Right cardiac atrium (tissue), 5 donors: Measurements from ENCODE around the gene STAMBP. TPM values are rescaled to one million over a fixed set of nuclear protein-coding genes. Genes with fewer than 3 reads are reported as not detected.

Experiments used
- ATAC-seq, 2 donors: fragments of 200-7000 bp; cut with Tn5 transposase; one replicate each; pipeline versions ENCODE4 v1.8.0 to v1.9.1; 2020; ENCODE audit warnings: moderate library complexity in 2 of 2, mild to moderate bottlenecking in 1 of 2
- DNase-seq, 3 donors: peaks; one replicate each; pipeline ENCODE4 v3.0.0-alpha.2; 2020
- H3K27ac ChIP-seq: one replicate; pipeline ENCODE4 v1.5.1; 2013; ENCODE audit warnings: mild to moderate bottlenecking, low read length, control low read depth, moderate library complexity
- H3K27me3 ChIP-seq: one replicate; pipeline ENCODE4 v1.6.1; 2013; ENCODE audit not compliant: control insufficient read depth, insufficient read depth
- H3K4me1 ChIP-seq: one replicate; pipeline ENCODE4 v1.6.1; 2013; ENCODE audit warnings: low read length; ENCODE audit not compliant: control insufficient read depth, insufficient read depth
- H3K4me3 ChIP-seq: one replicate; pipeline ENCODE4 v1.5.1; 2013; ENCODE audit warnings: low read length, control low read depth
- H3K9me3 ChIP-seq: one replicate; pipeline ENCODE4 v1.6.1; 2013; ENCODE audit warnings: low read length; ENCODE audit not compliant: control insufficient read depth
- WGBS: extraction: QIAGEN DNeasy Blood & Tissue Kit; methylation state at CpG from one replicate; pipeline ENCODE4 v1.1.7; 2013; 5-methylcytosine and 5-hydroxymethylcytosine counted together
- intact Hi-C, 4 donors: fragments of 100-400 bp; cut with DNase I; formaldehyde crosslinking; loops; one replicate each; pipeline versions ENCODE4 v1.11.0 to v1.14.0; 2022 to 2023
- polyA plus RNA-seq: library from polyadenylated mRNA; stranded (reverse); fragments of 200-250 nt; gene quantifications from one replicate; pipeline ENCODE4 v1.2.3, GENCODE V29; 2013
- total RNA-seq, 4 donors: library from RNA; stranded (reverse); fragmentation: NEBNext Ultra II Directional; extraction: Animal tissue kit (Norgen Biotek cat#: 25700); gene quantifications; one replicate each; pipeline ENCODE4 v1.2.1, GENCODE V29; 2021
- donor health status: healthy with polysubstance abuse.
- donor health status: DM: no; HTN: yes; CAD: no.
- donor health status: DM: no; HTN: no; CAD: no.
- donor health status: DM: no; HTN: yes; CAD: no; lungs with severe emphysema.
- donor health status: DM: yes; HTN: yes; CAD: no.

The STAMBP gene
- total and polyA plus RNA-seq, 5 donors, result 33.6 to 48.0 (median 39.8) TPM

- no peaks in the 10 kb centered on the region for H3K4me1 ChIP-seq
- peak; percentile 45 to 49 for ATAC-seq
- no peaks in the 10 kb centered on the region for H3K27me3 ChIP-seq
- H3K4me3 ChIP-seq, result no peak overlapping the region
- no peaks in the 10 kb centered on the region for H3K9me3 ChIP-seq
- H3K27ac ChIP-seq, result no peak overlapping the region
- DNase-seq, result peak in 1 of 3 donors; percentile 23
- WGBS, result 48% methylated on average over 5 of the region's 5 CpGs
- intact Hi-C loops, result no loop called here
Measured at GRCh38 chr2:73907840-73908452, 79.2 kb downstream of the STAMBP start.

- intact Hi-C loops, result no loop called here
- ATAC-seq (no peak), DNase-seq (no peak)
- no peak overlapping the region for H3K27ac ChIP-seq
- no peaks in the 10 kb centered on the region for H3K27me3 ChIP-seq
- H3K4me3 ChIP-seq, result no peak overlapping the region
- WGBS, result 87% methylated on average over 10 of the region's 10 CpGs
- H3K4me1 ChIP-seq, result no peaks in the 10 kb centered on the region
- no peaks in the 10 kb centered on the region for H3K9me3 ChIP-seq
Measured at GRCh38 chr2:73908689-73909652, 80.2 kb downstream of the STAMBP start.

GRCh38 chr2:73910873-73911547 is 82.2 kb downstream of the STAMBP start:
- Histone ChIP-seq H3K9me3 (no peaks in the 10 kb centered on the region), H3K27me3 (no peaks in the 10 kb centered on the region), H3K4me3 (no peak overlapping the region), H3K4me1 (no peaks in the 10 kb centered on the region), H3K27ac (no peak overlapping the region)
- DNase-seq, result no peak
- intact Hi-C loops, result no loop called here
- WGBS, result 75% methylated on average over 6 of the region's 6 CpGs
- no peak for ATAC-seq

- intact Hi-C loops, result no loop called here
- whole genome bisulfite sequencing, result 83% methylated on average over 8 of the region's 8 CpGs
Measured at GRCh38 chr2:73911548-73912208, 82.9 kb downstream of the STAMBP start.

GRCh38 chr2:73913414-73914054 is 84.8 kb downstream of the STAMBP start:
- Histone ChIP-seq H3K27ac (no peak overlapping the region), H3K9me3 (no peaks in the 10 kb centered on the region), H3K4me1 (no peaks in the 10 kb centered on the region), H3K27me3 (no peaks in the 10 kb centered on the region), H3K4me3 (no peak overlapping the region)
- no peak for ATAC-seq
- no peak for DNase-seq
- WGBS, result 90% methylated on average over 8 of the region's 8 CpGs
- intact Hi-C loops, result no loop called here

More at GRCh38 chr2:73911548-73912208, 82.9 kb downstream of the STAMBP start:
- ATAC-seq, result no peak
- Histone ChIP-seq H3K4me3 (no peak overlapping the region), H3K4me1 (no peaks in the 10 kb centered on the region), H3K9me3 (no peaks in the 10 kb centered on the region), H3K27me3 (no peaks in the 10 kb centered on the region), H3K27ac (no peak overlapping the region)
- no peak for DNase-seq

DNA sequence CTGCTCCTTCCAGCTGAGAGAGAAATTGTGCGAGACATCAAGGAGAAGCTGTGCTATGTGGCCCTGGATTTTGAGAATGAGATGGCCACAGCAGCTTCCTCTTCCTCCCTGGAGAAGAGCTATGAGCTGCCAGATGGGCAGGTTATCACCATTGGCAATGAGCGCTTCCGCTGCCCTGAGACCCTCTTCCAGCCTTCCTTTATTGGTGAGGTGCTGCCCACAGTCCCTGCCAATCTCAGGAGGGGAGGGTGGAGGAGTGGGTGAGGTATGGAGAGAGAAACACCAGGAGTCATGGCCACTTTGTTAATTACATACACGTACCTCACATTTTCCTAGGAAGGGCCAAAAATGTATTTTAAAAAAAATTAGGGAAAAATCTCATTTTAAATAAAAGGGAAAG is 85.9 kb downstream of the STAMBP start:
- WGBS, result 85% methylated on average over 4 of the region's 4 CpGs
- Histone ChIP-seq H3K9me3 (no peaks in the 10 kb centered on the region), H3K27me3 (no peaks in the 10 kb centered on the region), H3K4me1 (no peaks in the 10 kb centered on the region), H3K4me3 (no peak overlapping the region), H3K27ac (no peak overlapping the region)
- no peak for ATAC-seq
- no peak for DNase-seq
- intact Hi-C loops, result no loop called here

DNA sequence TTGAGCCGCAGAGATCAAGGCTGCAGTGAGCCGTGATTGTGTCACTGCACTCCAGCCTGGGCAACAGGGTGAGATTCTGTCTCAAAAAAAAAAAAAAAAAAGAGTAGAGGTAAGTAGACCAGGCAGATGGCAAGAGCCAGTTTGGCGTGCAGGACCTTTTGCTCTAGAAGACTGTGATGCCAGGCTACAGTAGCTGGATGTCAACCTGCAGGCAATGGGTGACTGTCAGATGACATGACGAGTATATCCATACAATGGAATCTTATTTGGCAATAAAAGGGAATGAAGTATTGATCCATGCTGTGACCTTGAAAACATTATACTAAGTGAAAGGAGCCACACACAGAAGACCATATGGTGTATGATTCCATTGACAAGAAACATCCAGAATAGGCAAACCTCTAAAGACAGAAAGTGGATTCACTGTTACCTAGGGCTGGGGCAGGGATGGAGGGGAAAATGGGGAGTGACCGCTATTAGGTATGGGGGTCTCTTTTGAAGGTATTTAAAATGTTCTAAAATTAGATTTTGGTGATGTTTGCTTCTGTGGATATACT is 86.8 kb downstream of the STAMBP start:
- no peaks in the 10 kb centered on the region for H3K4me1 ChIP-seq
- 90% methylated on average over 5 of the region's 5 CpGs for WGBS
- DNase-seq (no peak), ATAC-seq (no peak)
- intact Hi-C loops, result no loop called here
- no peaks in the 10 kb centered on the region for H3K27me3 ChIP-seq
- no peak overlapping the region for H3K27ac ChIP-seq
- H3K9me3 ChIP-seq, result no peaks in the 10 kb centered on the region
- no peak overlapping the region for H3K4me3 ChIP-seq

DNA sequence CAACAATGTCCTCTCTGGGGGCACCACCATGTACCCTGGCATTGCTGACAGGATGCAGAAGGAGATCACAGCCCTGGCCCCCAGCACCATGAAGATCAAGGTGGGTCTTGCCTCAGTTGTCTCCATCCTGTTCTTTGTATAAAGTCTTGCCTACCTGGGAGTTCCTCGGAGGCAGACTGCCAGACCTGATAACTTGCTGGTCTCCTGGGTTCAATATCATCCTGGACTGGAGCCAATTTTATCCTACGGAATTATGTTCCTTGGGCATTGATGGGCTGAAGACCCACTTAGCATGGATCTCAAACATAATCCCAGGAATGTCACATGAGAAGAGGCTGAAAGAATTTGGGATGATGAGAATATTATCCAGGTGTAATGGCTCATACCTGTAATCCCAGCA is 87.9 kb downstream of the STAMBP start:
- intact Hi-C loops, result no loop called here
- no peaks in the 10 kb centered on the region for H3K27me3 ChIP-seq
- H3K9me3 ChIP-seq, result no peaks in the 10 kb centered on the region
- no peak overlapping the region for H3K4me3 ChIP-seq
- DNase-seq (no peak), ATAC-seq (no peak)
- H3K4me1 ChIP-seq, result no peaks in the 10 kb centered on the region
- H3K27ac ChIP-seq, result no peak overlapping the region
- 39% methylated on average over 2 of the region's 2 CpGs for WGBS

DNA sequence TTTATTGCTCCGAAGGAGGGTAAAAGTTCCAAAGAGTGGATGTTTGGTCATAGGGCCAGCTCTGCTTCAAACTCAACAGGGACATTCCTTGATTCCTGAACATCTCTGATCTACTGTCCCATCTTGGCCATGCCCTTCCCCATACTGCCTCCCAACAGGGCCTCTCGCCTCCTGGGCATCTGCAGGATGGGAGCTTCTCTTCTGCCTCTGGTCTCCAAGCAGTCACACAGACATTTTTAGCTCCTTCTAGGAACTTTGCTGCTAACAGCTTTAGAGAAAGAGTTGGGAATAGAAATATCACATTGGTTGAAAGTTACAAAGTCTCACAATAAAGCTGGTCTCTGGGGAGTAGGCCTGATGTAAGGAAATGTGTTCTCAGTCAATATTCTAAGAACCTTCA is 88.5 kb downstream of the STAMBP start:
- intact Hi-C loops, result no loop called here
- H3K4me1 ChIP-seq, result no peaks in the 10 kb centered on the region
- H3K27me3 ChIP-seq, result no peaks in the 10 kb centered on the region
- no peak overlapping the region for H3K4me3 ChIP-seq
- ATAC-seq (no peak), DNase-seq (no peak)
- WGBS, result 47% methylated on average over 2 of the region's 2 CpGs
- no peak overlapping the region for H3K27ac ChIP-seq
- H3K9me3 ChIP-seq, result no peaks in the 10 kb centered on the region

DNA sequence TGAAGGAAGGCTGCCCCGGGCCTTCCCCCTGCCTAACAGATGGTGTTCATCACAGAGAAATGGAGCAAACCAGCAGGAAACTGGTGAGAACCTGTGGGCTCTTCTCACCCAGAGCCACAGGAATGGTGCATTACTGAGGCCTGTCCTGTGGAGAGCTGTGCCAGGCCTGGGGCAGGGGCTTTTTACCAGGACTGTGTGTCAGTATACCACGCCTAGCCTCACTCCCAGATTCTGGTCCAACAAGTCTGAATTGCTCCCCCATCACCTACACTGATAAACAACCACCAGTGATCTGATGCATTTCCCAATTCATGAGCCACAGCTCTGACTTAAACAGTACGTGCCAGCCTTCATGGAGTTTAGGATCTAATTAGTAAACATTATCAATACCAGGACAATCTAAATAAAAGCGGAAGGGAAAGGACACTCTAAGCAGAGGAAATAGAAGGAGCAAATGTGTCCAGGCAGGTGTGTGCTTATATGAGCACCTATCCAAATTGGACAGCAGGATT is 89.0 kb downstream of the STAMBP start:
- intact Hi-C loops, result no loop called here
- DNase-seq, result no peak
- ATAC-seq, result no peak
- no peaks in the 10 kb centered on the region for H3K27me3 ChIP-seq
- no peak overlapping the region for H3K27ac ChIP-seq
- H3K4me1 ChIP-seq, result no peaks in the 10 kb centered on the region
- H3K4me3 ChIP-seq, result no peak overlapping the region
- no peaks in the 10 kb centered on the region for H3K9me3 ChIP-seq
- WGBS, result 76% methylated on average over 4 of the region's 4 CpGs
